ENCODE data around the gene PDE6A. TPM values are rescaled to one million over a fixed set of nuclear protein-coding genes. Genes with fewer than 3 reads are reported as not detected.

The PDE6A gene
- polyA plus RNA-seq, 1 experiment, result not detected

- DNase-seq (ENCODE audit: low read depth, low spot score), result no peak
- no peak overlapping the region for H3K4me3 ChIP-seq (ENCODE audit: low read depth, low read length)
- CTCF ChIA-PET, result interaction anchor here (0.7 to 14.7 kb wide), 3 partner anchors 11 to 142 kb away, joined by 3 to 325 read pairs (median 131); partner anchors contain the start of gene SLC26A2
- peaks cover 12% of the 10 kb centered on the region for H3K27me3 ChIP-seq (ENCODE audit: control insufficient read depth, insufficient read depth, low read length)
- H3K27ac ChIP-seq (ENCODE audit: low read depth, low read length), result no peak overlapping the region
- no peak for TF ChIP-seq CTCF (IDR thresholded peaks at IDR 0.05; ENCODE audit: low read depth, low read length)
- no peaks in the 10 kb centered on the region for H3K9me3 ChIP-seq (ENCODE audit: control insufficient read depth, insufficient read depth, low read length)
- POLR2A ChIA-PET, result no interaction called here
Measured at GRCh38 chr5:149847611-149848010, 97.0 kb downstream of the PDE6A start.

GRCh38 chr5:149846021-149846420, 98.6 kb downstream of the PDE6A start:
- no peaks in the 10 kb centered on the region for H3K9me3 ChIP-seq (ENCODE audit: control insufficient read depth, insufficient read depth, low read length)
- CTCF ChIA-PET, result interaction anchor here (0.7 to 14.7 kb wide), 2 partner anchors 9 to 283 kb away, joined by 3 to 325 read pairs; no protein-coding TSS in a partner anchor
- no peak for DNase-seq (ENCODE audit: low read depth, low spot score)
- TF ChIP-seq CTCF (IDR thresholded peaks at IDR 0.05; ENCODE audit: low read depth, low read length), result no peak
- no peak overlapping the region for H3K27ac ChIP-seq (ENCODE audit: low read depth, low read length)
- POLR2A ChIA-PET, result no interaction called here
- H3K27me3 ChIP-seq (ENCODE audit: control insufficient read depth, insufficient read depth, low read length), result peaks cover 5% of the 10 kb centered on the region
- H3K4me3 ChIP-seq (ENCODE audit: low read depth, low read length), result no peak overlapping the region

- no peak for DNase-seq (ENCODE audit: low read depth, low spot score)
- ChIA-PET POLR2A (no interaction called here), CTCF (interaction anchor here (14.7 to 17.6 kb wide), 2 partner anchors 5 to 9 kb away, joined by 325 read pairs; no protein-coding TSS in a partner anchor)
- Histone ChIP-seq H3K4me3 (ENCODE audit: low read depth, low read length) (no peak overlapping the region), H3K27me3 (ENCODE audit: control insufficient read depth, insufficient read depth, low read length) (peaks cover 4% of the 10 kb centered on the region), H3K27ac (ENCODE audit: low read depth, low read length) (no peak overlapping the region), H3K9me3 (ENCODE audit: control insufficient read depth, insufficient read depth, low read length) (no peaks in the 10 kb centered on the region)
- no peak for TF ChIP-seq CTCF (IDR thresholded peaks at IDR 0.05; ENCODE audit: low read depth, low read length)
Measured at GRCh38 chr5:149845601-149846000, 99.0 kb downstream of the PDE6A start.

- no peaks in the 10 kb centered on the region for H3K9me3 ChIP-seq (ENCODE audit: control insufficient read depth, insufficient read depth, low read length)
- ChIA-PET POLR2A (interaction anchor here (0.5 kb wide), 1 partner anchor 51 kb away, joined by 3 read pairs; no protein-coding TSS in a partner anchor), CTCF (interaction anchor here (0.9 to 17.6 kb wide), 3 partner anchors 8 to 152 kb away, joined by 3 to 478 read pairs (median 325); no protein-coding TSS in a partner anchor)
- H3K27ac ChIP-seq (ENCODE audit: low read depth, low read length), result no peak overlapping the region
- TF ChIP-seq CTCF (IDR thresholded peaks at IDR 0.05; ENCODE audit: low read depth, low read length), result no peak
- DNase-seq (ENCODE audit: low read depth, low spot score), result no peak
- H3K4me3 ChIP-seq (ENCODE audit: low read depth, low read length), result no peak overlapping the region
- H3K27me3 ChIP-seq (ENCODE audit: control insufficient read depth, insufficient read depth, low read length), result no peaks in the 10 kb centered on the region
Measured at GRCh38 chr5:149841851-149842793, 102.5 kb downstream of the PDE6A start.
